ENCODE data around the gene MAVS.

DNA sequence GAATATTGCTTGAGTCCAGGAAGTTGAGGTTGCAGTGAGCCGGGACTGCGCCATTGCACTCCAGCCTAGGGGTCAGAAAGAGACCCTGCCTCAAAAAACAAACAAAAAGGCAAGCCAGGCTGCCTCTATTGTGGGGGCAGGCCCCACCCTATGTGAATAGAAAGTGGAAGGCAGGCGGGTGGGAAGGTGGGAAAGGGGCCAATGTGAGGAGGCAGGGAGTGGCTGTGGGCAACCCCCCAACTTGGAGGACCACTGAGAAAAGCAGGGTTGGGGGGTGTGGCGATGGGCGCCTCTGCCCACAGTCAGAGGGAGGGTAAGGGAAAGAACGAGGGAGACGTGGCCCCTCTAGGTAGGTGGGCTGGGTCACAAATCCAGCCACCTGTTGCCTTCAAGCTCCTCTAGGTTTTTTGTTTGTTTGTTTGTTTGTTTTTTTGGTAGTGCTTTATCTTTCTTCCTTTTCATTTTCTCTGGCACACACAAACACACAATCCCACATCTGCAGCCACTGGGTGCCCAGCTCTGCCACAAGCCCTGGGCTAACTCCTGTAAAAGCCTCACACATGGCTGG, 31.6 kb upstream of the MAVS start:
- no peak for TF ChIP-seq POLR2A (IDR thresholded peaks at IDR 0.05)
- TF ChIP-seq, protein P1, sequence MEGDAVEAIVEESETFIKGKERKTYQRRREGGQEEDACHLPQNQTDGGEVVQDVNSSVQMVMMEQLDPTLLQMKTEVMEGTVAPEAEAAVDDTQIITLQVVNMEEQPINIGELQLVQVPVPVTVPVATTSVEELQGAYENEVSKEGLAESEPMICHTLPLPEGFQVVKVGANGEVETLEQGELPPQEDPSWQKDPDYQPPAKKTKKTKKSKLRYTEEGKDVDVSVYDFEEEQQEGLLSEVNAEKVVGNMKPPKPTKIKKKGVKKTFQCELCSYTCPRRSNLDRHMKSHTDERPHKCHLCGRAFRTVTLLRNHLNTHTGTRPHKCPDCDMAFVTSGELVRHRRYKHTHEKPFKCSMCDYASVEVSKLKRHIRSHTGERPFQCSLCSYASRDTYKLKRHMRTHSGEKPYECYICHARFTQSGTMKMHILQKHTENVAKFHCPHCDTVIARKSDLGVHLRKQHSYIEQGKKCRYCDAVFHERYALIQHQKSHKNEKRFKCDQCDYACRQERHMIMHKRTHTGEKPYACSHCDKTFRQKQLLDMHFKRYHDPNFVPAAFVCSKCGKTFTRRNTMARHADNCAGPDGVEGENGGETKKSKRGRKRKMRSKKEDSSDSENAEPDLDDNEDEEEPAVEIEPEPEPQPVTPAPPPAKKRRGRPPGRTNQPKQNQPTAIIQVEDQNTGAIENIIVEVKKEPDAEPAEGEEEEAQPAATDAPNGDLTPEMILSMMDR (IDR thresholded peaks at IDR 0.05) = no peak
- no peak for TF ChIP-seq POLR2AphosphoS5 (IDR thresholded peaks at IDR 0.05)

Measured in transverse colon (tissue), 4 donors.